Measurements from ENCODE around the gene FXR1.

FXR1 gene

DNA sequence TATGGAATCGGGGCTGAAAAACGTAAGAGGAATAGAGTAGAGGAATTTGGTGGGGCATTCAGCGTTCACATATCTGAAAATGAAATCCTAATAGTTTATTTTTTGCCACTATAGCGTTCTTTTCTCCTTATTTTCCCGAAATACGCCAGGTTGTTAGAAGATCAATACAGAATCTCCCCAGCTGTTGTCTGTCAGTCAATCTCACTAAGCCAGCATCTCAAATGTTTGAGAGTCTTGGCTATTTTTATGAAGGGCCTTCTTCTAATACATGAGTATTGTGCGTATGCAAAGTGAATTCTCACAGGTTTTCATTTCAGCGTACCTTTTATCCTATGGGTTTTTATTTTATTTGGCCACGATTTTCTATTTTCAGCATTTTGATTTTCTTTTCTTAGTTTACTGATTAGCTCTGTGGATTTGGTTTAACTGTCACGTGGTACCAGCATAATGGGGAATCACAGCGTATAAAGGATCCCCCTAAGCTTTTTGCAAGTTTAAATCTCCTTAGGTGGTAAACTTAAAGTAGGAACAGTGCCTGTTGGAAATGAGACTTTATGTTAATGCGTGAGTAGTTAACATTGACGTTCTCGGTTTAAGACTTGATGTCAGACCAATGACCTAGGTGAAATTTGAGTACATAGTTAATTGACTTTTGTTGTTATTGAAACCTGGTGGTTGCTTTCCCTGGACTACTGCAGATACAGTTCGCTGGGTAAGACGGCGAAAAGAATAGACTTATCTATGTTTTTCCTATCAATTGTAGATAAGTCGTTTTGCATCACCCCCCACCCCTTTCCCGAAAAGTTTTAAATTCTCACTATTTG, 1.3 kb downstream of the FXR1 start:
- peak overlapping the region; percentile 97 for H3K9ac ChIP-seq (ENCODE audit: low read depth, low read length)
- no peaks in the 10 kb centered on the region for H3K9me3 ChIP-seq (ENCODE audit: control insufficient read depth, insufficient read depth, low read length)
- 0 out of 2 replicates have a peak, but pooled peaks cover 8% of the 10 kb centered on the region for H3K4me1 ChIP-seq (ENCODE audit: insufficient read depth, low read length)
- peaks cover 8% of the 10 kb centered on the region; the same call in 1 of the 2 replicates for H3K36me3 ChIP-seq (ENCODE audit: insufficient read depth, low read length)

DNA sequence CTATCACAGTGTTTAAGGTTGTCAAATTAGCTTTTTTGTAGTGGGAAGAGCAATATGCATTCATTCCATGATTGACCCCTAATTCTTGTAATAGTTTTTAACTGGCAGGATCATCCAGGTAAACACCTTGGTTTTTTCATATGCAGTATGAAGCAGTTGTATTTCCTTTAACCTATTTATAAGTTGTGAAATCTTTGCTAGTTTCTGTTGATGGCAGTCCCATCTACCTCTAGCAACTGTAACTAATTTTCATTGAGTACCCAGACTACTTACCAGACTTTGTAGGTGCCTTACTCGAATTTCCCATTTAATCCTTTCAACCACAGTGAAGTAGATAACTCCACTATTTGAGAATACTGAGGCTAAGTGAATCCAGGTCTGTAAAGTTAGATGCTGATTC, 6.1 kb downstream of the FXR1 start:
- H3K9ac ChIP-seq (ENCODE audit: low read depth, low read length): no peak overlapping the region
- H3K9me3 ChIP-seq (ENCODE audit: control insufficient read depth, insufficient read depth, low read length): no peaks in the 10 kb centered on the region
- H3K36me3 ChIP-seq (ENCODE audit: insufficient read depth, low read length): peaks cover 8% of the 10 kb centered on the region; the same call in 1 of the 2 replicates
- peaks cover 9% of the 10 kb centered on the region; the same call in 1 of the 2 replicates for H3K4me1 ChIP-seq (ENCODE audit: insufficient read depth, low read length)

DNA sequence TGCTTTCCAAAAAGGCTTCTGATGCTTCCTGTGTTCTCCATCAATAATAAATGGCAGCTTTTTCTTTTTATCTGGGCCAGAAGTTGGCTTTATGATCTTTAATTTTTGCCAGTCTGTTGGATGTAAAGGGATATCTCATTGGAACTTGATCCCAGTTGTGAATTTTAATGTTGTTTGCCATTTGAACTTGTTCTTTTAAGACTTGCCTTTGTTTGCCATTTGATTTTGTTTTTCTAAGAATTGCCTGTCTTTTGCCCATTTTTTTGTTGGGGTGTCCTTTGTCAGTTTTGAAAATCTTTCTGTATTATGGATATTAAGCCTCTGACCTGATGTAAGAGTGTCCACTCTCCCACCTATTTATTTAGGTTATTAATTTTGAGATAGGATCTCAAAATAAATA, 9.8 kb downstream of the FXR1 start:
- no peaks in the 10 kb centered on the region for H3K36me3 ChIP-seq (ENCODE audit: insufficient read depth, low read length)
- H3K9me3 ChIP-seq (ENCODE audit: control insufficient read depth, insufficient read depth, low read length): no peaks in the 10 kb centered on the region
- H3K9ac ChIP-seq (ENCODE audit: low read depth, low read length): no peak overlapping the region
- peaks cover 10% of the 10 kb centered on the region; the same call in 1 of the 2 replicates for H3K4me1 ChIP-seq (ENCODE audit: insufficient read depth, low read length)

GRCh38 chr3:180923561-180923960, 11.1 kb downstream of the FXR1 start:
- Histone ChIP-seq H3K4me1 (ENCODE audit: insufficient read depth, low read length) (peaks cover 10% of the 10 kb centered on the region; the same call in 1 of the 2 replicates), H3K9ac (ENCODE audit: low read depth, low read length) (no peak overlapping the region), H3K9me3 (ENCODE audit: control insufficient read depth, insufficient read depth, low read length) (no peaks in the 10 kb centered on the region), H3K36me3 (ENCODE audit: insufficient read depth, low read length) (no peaks in the 10 kb centered on the region)

- H3K9me3 ChIP-seq (ENCODE audit: control insufficient read depth, insufficient read depth, low read length): no peaks in the 10 kb centered on the region
- H3K4me1 ChIP-seq (ENCODE audit: insufficient read depth, low read length): peaks cover 15% of the 10 kb centered on the region
- H3K9ac ChIP-seq (ENCODE audit: low read depth, low read length): no peak overlapping the region
- no peaks in the 10 kb centered on the region for H3K36me3 ChIP-seq (ENCODE audit: insufficient read depth, low read length)
Observed at GRCh38 chr3:180926526-180926925, 14.1 kb downstream of the FXR1 start.

DNA sequence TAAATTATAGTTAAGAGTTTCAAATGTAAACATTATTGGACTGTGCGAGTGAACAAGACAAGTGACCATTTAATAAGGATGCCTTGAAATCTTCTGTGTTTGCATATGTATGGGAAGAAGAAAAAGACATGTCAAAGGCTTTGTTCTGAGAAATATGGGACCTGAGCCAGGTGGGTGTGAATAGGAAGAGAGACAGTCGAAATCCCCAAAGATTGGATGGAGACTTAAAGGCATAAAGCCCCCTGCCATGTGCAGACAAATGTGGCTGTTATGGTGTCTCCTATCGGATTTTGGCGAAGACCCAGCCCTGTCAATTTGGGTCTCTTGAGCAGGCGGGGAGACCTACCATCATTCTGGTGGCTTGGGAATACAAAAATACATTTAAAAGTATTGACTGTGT, 16.9 kb downstream of the FXR1 start:
- Histone ChIP-seq H3K36me3 (ENCODE audit: insufficient read depth, low read length) (no peaks in the 10 kb centered on the region), H3K9ac (ENCODE audit: low read depth, low read length) (no peak overlapping the region), H3K9me3 (ENCODE audit: control insufficient read depth, insufficient read depth, low read length) (no peaks in the 10 kb centered on the region), H3K4me1 (ENCODE audit: insufficient read depth, low read length) (peaks cover 5% of the 10 kb centered on the region; the same call in 1 of the 2 replicates)

- Histone ChIP-seq H3K9me3 (ENCODE audit: control insufficient read depth, insufficient read depth, low read length) (no peaks in the 10 kb centered on the region), H3K36me3 (ENCODE audit: insufficient read depth, low read length) (no peaks in the 10 kb centered on the region)
Observed at GRCh38 chr3:180930526-180930925, 18.1 kb downstream of the FXR1 start.

GRCh38 chr3:180932819-180933218, 20.3 kb downstream of the FXR1 start:
- Histone ChIP-seq H3K9ac (ENCODE audit: low read depth, low read length) (no peak overlapping the region), H3K9me3 (ENCODE audit: control insufficient read depth, insufficient read depth, low read length) (no peaks in the 10 kb centered on the region), H3K36me3 (ENCODE audit: insufficient read depth, low read length) (no peaks in the 10 kb centered on the region), H3K4me1 (ENCODE audit: insufficient read depth, low read length) (peaks cover 5% of the 10 kb centered on the region; the same call in 1 of the 2 replicates)

More at GRCh38 chr3:180930526-180930925, 18.1 kb downstream of the FXR1 start:
- peaks cover 5% of the 10 kb centered on the region; the same call in 1 of the 2 replicates for H3K4me1 ChIP-seq (ENCODE audit: insufficient read depth, low read length)
- H3K9ac ChIP-seq (ENCODE audit: low read depth, low read length): no peak overlapping the region

- Histone ChIP-seq H3K9me3 (ENCODE audit: control insufficient read depth, insufficient read depth, low read length) (no peaks in the 10 kb centered on the region), H3K4me1 (ENCODE audit: insufficient read depth, low read length) (peaks cover 5% of the 10 kb centered on the region; the same call in 1 of the 2 replicates), H3K36me3 (ENCODE audit: insufficient read depth, low read length) (0 out of 2 replicates have a peak, but pooled peaks cover 4% of the 10 kb centered on the region), H3K9ac (ENCODE audit: low read depth, low read length) (no peak overlapping the region)
Observed at GRCh38 chr3:180934638-180935037, 22.2 kb downstream of the FXR1 start.

- Histone ChIP-seq H3K4me1 (ENCODE audit: insufficient read depth, low read length) (no peaks in the 10 kb centered on the region), H3K9ac (ENCODE audit: low read depth, low read length) (no peak overlapping the region), H3K9me3 (ENCODE audit: control insufficient read depth, insufficient read depth, low read length) (no peaks in the 10 kb centered on the region), H3K36me3 (ENCODE audit: insufficient read depth, low read length) (0 out of 2 replicates have a peak, but pooled peaks cover 9% of the 10 kb centered on the region)
Observed at GRCh38 chr3:180940826-180941225, 28.4 kb downstream of the FXR1 start.

GRCh38 chr3:180947761-180948390, 35.4 kb downstream of the FXR1 start:
- Histone ChIP-seq H3K4me1 (ENCODE audit: insufficient read depth, low read length) (no peaks in the 10 kb centered on the region), H3K9me3 (ENCODE audit: control insufficient read depth, insufficient read depth, low read length) (no peaks in the 10 kb centered on the region), H3K36me3 (ENCODE audit: insufficient read depth, low read length) (peaks cover 42% of the 10 kb centered on the region), H3K9ac (ENCODE audit: low read depth, low read length) (no peak overlapping the region)

- H3K4me1 ChIP-seq (ENCODE audit: insufficient read depth, low read length): no peaks in the 10 kb centered on the region
- H3K36me3 ChIP-seq (ENCODE audit: insufficient read depth, low read length): peaks cover 16% of the 10 kb centered on the region
- H3K9me3 ChIP-seq (ENCODE audit: control insufficient read depth, insufficient read depth, low read length): no peaks in the 10 kb centered on the region
- no peak overlapping the region for H3K9ac ChIP-seq (ENCODE audit: low read depth, low read length)
Observed at GRCh38 chr3:180959691-180960090, 47.2 kb downstream of the FXR1 start.

GRCh38 chr3:180961087-180961486, 48.6 kb downstream of the FXR1 start:
- Histone ChIP-seq H3K9ac (ENCODE audit: low read depth, low read length) (no peak overlapping the region), H3K36me3 (ENCODE audit: insufficient read depth, low read length) (peaks cover 16% of the 10 kb centered on the region), H3K9me3 (ENCODE audit: control insufficient read depth, insufficient read depth, low read length) (no peaks in the 10 kb centered on the region), H3K4me1 (ENCODE audit: insufficient read depth, low read length) (no peaks in the 10 kb centered on the region)

DNA sequence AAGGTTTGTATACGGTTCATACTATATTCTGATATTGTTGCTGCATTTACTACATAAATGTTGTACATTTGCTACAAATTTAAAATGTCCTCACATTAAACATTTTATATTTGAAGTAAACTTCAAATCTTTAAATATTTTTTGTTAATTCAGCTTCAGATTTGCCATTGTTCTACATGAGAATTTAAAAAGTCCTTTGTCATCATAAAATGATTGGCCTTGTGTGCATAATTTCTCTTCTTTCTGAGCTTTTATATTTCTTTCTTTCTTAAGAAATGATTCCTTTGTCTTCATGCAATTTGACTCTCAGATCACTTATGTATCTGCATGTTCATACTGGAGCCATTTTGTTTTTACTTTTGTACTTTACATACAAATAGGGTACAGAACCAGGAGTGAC, 49.1 kb downstream of the FXR1 start:
- H3K9ac ChIP-seq (ENCODE audit: low read depth, low read length): no peak overlapping the region
- H3K9me3 ChIP-seq (ENCODE audit: control insufficient read depth, insufficient read depth, low read length): no peaks in the 10 kb centered on the region
- no peaks in the 10 kb centered on the region for H3K4me1 ChIP-seq (ENCODE audit: insufficient read depth, low read length)
- peaks cover 11% of the 10 kb centered on the region for H3K36me3 ChIP-seq (ENCODE audit: insufficient read depth, low read length)

DNA sequence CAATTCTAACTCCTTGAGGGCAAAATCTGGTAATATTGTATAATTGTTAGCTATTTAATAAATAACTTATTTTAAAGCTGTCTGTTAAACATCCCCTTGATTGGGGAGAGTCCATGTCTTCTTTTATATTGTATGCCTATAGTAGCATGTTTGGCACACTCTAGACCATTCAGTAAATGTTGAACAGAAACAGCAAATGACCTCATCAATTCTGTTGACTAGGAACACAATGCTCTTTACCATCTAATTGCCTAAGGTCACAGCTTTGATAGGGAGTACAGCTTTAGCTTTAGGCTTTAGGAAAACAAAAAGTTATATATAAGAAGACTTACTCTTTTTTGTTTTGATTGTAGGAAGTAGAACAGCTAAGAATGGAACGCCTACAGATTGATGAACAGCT, 50.1 kb downstream of the FXR1 start:
- Histone ChIP-seq H3K9me3 (ENCODE audit: control insufficient read depth, insufficient read depth, low read length) (no peaks in the 10 kb centered on the region), H3K9ac (ENCODE audit: low read depth, low read length) (no peak overlapping the region), H3K4me1 (ENCODE audit: insufficient read depth, low read length) (no peaks in the 10 kb centered on the region), H3K36me3 (ENCODE audit: insufficient read depth, low read length) (peaks cover 7% of the 10 kb centered on the region)

All from ES-I3 (cell line).